ENCODE measurements around the gene LMTK3. TPM values are rescaled to one million over a fixed set of nuclear protein-coding genes. Genes with fewer than 3 reads are reported as not detected.

Gene LMTK3
- total RNA-seq, 1 donor from 2014 or later = 21.3 TPM

DNA sequence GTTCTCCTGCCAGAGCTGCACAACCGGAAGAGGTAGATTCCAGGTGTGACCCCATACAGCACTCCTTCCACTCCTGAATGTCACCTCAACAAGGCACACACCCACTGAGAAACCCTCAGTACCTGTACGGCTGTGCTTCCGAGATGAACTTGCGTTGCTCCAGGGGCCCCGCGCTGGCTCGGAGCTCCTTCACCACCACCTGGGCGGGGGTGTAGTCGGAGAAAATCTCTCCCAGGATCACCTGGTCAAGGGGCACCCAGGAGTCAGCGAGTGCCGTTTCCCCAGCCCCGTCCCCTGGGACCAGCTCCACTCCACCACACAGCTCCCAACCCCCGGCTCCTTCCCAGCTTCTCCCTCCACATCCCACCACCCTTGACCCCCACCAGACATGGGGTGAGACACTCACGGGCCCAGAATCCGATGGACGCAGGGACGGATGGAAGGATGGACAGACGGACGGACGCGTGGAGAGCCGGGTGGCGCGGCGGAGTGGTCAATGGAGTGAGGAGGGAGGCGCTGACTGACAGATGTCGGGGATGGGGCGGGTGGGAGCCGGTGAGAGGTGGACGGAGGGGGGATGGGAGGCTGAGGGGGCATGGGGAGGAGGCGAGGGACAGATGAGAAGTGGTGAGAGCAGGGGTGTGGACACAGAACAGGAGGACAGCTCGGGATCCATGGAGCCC, 2.8 kb downstream of the LMTK3 start:
- Mint-ChIP-seq H3K27me3 (ENCODE audit: low read depth) (peaks cover 3% of the 10 kb centered on the region), H3K27ac (no peak overlapping the region), H3K4me1 (peaks cover 13% of the 10 kb centered on the region), H3K4me3 (no peak overlapping the region), H3K36me3 (peaks cover 4% of the 10 kb centered on the region), H3K9me3 (no peaks in the 10 kb centered on the region)
- no peak for DNase-seq (ENCODE audit: low spot score in 2 of 2, unreplicated experiment in 2 of 2)
- TF ChIP-seq, protein P1, sequence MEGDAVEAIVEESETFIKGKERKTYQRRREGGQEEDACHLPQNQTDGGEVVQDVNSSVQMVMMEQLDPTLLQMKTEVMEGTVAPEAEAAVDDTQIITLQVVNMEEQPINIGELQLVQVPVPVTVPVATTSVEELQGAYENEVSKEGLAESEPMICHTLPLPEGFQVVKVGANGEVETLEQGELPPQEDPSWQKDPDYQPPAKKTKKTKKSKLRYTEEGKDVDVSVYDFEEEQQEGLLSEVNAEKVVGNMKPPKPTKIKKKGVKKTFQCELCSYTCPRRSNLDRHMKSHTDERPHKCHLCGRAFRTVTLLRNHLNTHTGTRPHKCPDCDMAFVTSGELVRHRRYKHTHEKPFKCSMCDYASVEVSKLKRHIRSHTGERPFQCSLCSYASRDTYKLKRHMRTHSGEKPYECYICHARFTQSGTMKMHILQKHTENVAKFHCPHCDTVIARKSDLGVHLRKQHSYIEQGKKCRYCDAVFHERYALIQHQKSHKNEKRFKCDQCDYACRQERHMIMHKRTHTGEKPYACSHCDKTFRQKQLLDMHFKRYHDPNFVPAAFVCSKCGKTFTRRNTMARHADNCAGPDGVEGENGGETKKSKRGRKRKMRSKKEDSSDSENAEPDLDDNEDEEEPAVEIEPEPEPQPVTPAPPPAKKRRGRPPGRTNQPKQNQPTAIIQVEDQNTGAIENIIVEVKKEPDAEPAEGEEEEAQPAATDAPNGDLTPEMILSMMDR (IDR thresholded peaks at IDR 0.05; ENCODE audit: unreplicated experiment) = no peak

DNA sequence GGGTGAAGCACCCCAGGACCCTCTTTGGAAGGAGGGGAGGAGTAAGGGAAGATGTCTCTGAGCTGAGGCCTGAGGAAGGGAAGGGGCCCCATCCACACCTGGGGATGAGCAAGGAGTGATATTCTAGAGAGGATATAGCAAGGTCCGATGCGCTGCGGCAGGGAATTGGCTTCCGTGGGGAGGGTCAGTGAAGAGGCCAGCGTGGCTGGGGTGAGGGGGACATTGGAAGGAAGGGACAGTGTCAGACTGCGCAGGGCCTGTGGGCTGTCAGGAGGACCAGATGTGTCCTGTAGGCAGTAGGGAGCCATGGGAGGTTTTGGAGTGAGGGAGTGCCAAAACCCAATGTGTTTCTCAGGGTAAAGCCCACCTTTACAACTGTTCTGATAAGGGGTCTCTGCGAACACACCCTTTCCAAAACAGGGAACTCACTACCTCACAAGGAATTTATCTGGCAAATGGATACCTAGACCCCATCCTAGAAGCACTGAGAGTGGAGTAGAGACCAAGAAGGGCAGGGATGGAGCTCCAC, 3.7 kb downstream of the LMTK3 start:
- Mint-ChIP-seq H3K36me3 (peaks cover 4% of the 10 kb centered on the region), H3K27ac (no peak overlapping the region), H3K4me3 (no peak overlapping the region), H3K4me1 (peaks cover 15% of the 10 kb centered on the region), H3K9me3 (no peaks in the 10 kb centered on the region), H3K27me3 (ENCODE audit: low read depth) (peaks cover 3% of the 10 kb centered on the region)
- DNase-seq (ENCODE audit: low spot score in 2 of 2, unreplicated experiment in 2 of 2) = no peak
- TF ChIP-seq, protein P1 (IDR thresholded peaks at IDR 0.05; ENCODE audit: unreplicated experiment) = no peak

DNA sequence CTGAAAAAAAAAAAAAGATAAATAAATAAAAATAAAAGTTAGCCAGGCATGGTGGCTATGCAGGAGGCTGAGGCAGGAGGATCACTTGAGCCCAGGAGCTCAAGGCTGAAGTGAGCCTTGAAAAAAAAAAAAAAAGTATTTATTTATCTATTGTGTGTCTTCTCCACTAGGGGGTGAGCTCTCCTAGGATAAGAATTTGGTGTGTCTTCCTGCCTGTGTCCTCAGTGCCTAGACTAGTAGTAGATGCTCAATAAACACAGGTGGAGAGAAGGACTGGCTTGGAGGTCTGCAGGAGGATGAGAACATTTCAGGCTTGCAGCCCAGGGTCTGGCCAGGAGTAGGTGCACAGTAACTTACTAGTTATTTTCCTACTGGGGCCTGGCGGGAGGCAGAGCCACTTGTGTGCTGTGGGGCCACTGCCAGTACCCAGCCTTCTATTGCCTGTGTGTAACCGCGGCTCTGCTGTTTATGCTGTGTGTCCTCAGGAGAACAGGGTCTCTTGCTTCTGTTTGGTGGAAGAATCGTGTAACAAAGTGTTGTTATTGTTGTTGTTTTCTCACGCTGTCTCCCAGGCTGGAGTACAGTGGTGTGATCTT, 5.4 kb downstream of the LMTK3 start:
- DNase-seq (ENCODE audit: low spot score in 2 of 2, unreplicated experiment in 2 of 2) = no peak
- Mint-ChIP-seq H3K4me3 (no peak overlapping the region), H3K27me3 (ENCODE audit: low read depth) (peaks cover 3% of the 10 kb centered on the region), H3K9me3 (no peaks in the 10 kb centered on the region), H3K36me3 (peaks cover 4% of the 10 kb centered on the region), H3K27ac (no peak overlapping the region), H3K4me1 (peaks cover 23% of the 10 kb centered on the region)
- TF ChIP-seq, protein P1 (IDR thresholded peaks at IDR 0.05; ENCODE audit: unreplicated experiment) = peak; percentile 71

DNA sequence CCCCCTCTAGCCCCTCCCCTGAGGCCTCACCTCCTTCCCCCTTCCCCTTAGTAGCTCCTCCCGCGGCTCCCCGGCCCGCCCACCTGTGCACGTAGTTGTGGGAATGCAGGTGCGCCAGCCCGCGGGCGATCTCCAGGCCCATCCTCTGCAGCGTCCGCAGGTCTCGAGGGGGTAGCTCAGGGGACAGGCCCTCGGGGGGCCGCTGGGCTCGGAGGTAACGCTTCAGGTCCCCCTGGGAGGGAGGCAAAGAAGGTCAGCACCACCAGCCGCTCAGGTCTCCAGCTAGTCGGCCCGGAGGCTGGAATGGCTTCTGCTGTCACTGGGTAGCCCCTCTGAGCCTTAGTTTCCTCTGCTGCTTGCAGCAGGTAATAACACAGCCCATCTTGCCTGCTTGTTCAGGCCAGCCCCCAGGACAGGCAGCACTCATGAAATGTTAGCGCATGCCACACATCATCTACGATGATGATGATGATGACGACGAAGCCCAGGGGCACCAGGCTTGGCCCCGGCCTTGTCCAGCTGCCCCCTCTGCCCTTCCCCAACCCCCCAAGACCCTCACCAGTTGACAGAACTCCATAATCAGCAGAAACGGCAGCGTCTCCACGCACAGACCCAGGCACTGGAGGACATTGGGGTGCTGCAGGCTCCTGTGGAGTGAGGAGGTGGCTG, 9.2 kb downstream of the LMTK3 start:
- H3K4me1 Mint-ChIP-seq = peaks cover 21% of the 10 kb centered on the region
- H3K9me3 Mint-ChIP-seq = no peaks in the 10 kb centered on the region
- TF ChIP-seq, protein P1 (IDR thresholded peaks at IDR 0.05; ENCODE audit: unreplicated experiment) = no peak
- no peaks in the 10 kb centered on the region for H3K27me3 Mint-ChIP-seq (ENCODE audit: low read depth)
- H3K4me3 Mint-ChIP-seq = peak overlapping the region; percentile 55
- H3K27ac Mint-ChIP-seq = peak overlapping the region; percentile 97
- H3K36me3 Mint-ChIP-seq = no peaks in the 10 kb centered on the region
- DNase-seq (ENCODE audit: low spot score in 2 of 2, unreplicated experiment in 2 of 2) = no peak

DNA sequence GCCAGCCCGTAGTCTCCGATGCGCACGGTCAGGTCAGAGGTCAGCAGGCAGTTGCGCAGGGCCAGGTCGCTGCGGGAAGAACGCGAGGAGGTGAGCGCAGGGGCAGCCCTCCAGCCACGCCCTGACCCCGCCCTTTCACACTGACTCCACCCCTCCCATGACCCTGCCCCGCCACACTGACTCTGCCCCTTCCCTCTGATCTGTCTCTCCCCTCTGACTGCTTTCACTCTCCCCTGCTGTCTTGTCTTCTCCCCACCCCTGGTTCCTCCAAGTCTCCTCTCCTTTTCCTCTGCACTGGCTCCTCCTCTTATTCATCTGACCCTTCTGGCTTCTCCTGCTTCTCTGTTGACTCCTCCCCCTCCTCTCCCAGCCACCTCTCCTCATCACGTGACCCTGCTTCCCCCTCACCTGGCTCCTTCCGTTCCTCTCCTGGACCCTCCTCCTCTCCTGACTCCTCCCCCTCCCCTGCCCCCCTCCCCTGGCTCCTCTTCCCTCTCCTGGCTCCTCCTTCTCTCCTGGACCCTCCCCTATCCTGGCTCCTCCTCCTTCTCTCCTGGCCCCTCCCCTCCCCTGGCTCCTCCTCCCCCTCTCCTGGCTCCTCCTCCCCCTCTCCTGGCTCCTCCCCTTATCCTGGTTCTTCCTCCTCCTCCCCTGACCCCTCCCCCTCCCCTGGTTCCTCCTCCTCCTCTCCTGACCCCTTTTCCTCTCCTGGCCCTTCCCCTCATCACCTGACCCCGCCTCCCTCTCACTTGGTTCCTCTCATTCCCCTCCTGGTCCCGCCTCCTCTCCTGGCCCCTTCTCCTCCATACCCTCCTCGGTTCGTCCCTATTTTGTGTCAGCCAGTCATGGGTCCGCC, 9.9 kb downstream of the LMTK3 start:
- Mint-ChIP-seq H3K36me3 (no peaks in the 10 kb centered on the region), H3K27me3 (ENCODE audit: low read depth) (no peaks in the 10 kb centered on the region), H3K4me1 (peaks cover 21% of the 10 kb centered on the region), H3K27ac (peak overlapping the region; percentile 97), H3K4me3 (peak overlapping the region; percentile 72), H3K9me3 (no peaks in the 10 kb centered on the region)
- DNase-seq (ENCODE audit: low spot score in 2 of 2, unreplicated experiment in 2 of 2) = peak; percentile 93
- TF ChIP-seq, protein P1 (IDR thresholded peaks at IDR 0.05; ENCODE audit: unreplicated experiment) = no peak

Measured in mesothelial cell of epicardium (in vitro differentiated cells).